ENCODE results near the gene CBY2.

Gene CBY2

DNA sequence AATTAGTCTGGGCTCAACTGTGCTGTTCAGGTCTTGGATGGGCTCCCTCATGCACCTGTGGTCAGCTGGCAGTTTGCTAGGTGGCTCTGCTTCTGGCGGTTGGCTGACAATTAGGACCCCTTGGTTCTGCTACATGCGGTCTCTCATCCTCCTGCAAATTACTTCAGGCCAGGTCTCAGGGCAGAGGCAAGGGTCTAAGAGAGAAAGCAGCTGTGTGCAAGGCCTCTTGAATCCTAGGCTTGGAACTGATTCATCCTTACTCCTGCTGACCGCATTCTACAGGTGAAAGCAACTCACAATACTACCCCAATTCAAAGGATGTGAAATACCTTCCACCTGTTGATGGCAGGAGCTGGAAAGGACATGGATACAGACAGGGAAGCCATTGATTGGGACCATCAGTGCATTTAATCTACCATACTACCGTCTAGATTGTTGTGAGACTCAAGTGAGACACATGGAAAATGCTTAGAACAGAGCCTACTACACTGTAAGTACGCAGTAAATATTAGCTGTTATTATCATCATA is 19.1 kb downstream of the CBY2 start:
- no peak overlapping the region for H3K4me3 ChIP-seq (ENCODE audit: low read depth, low read length)
- no peak for DNase-seq (ENCODE audit: low read depth)
- TF ChIP-seq, protein P1, sequence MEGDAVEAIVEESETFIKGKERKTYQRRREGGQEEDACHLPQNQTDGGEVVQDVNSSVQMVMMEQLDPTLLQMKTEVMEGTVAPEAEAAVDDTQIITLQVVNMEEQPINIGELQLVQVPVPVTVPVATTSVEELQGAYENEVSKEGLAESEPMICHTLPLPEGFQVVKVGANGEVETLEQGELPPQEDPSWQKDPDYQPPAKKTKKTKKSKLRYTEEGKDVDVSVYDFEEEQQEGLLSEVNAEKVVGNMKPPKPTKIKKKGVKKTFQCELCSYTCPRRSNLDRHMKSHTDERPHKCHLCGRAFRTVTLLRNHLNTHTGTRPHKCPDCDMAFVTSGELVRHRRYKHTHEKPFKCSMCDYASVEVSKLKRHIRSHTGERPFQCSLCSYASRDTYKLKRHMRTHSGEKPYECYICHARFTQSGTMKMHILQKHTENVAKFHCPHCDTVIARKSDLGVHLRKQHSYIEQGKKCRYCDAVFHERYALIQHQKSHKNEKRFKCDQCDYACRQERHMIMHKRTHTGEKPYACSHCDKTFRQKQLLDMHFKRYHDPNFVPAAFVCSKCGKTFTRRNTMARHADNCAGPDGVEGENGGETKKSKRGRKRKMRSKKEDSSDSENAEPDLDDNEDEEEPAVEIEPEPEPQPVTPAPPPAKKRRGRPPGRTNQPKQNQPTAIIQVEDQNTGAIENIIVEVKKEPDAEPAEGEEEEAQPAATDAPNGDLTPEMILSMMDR (conservative IDR thresholded peaks at IDR 0.05; ENCODE audit: low read depth, low read length): no peak

DNA sequence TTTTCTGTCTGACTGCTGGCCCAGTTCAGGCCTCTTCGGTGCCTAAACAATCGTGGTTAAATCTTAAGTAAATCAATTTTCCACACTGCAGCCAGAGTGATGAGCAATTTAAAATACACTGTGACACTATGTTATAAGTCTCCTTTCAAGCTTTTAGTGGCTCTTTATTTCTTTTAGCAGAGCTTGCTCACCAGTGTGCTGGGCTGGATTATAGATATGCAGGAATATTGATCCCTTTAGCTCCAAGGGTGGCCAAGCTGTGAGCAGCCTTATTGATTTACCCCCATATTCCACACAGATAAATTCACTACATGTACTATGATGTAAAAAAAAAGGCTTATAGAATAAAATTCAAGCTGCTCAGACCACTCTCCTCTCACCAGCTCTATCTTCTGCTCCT is 21.7 kb downstream of the CBY2 start:
- no peak overlapping the region for H3K4me3 ChIP-seq (ENCODE audit: low read depth, low read length)
- DNase-seq (ENCODE audit: low read depth): no peak
- TF ChIP-seq, protein P1 (conservative IDR thresholded peaks at IDR 0.05; ENCODE audit: low read depth, low read length): no peak

DNA sequence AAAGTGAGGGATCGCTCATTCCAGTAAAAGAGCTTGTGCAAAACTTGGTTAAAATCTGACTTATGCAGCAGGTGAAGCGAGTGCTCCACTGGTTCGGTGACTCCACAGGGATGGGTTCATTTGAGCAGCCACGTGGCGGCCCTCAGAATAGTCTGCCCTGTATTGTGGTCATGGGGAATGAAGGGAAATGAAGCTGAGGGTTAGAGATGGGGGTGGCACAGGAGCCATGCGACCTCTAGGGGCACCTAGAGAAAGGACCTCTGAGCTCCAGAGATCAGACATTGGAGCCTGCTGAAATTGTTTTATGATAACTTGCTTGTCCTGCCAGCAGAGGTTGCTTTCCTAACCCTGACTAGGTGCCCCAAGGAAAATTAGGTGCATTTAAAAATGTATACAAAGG is 26.6 kb downstream of the CBY2 start:
- H3K4me3 ChIP-seq (ENCODE audit: low read depth, low read length): no peak overlapping the region
- TF ChIP-seq, protein P1 (conservative IDR thresholded peaks at IDR 0.05; ENCODE audit: low read depth, low read length): no peak
- no peak for DNase-seq (ENCODE audit: low read depth)

DNA sequence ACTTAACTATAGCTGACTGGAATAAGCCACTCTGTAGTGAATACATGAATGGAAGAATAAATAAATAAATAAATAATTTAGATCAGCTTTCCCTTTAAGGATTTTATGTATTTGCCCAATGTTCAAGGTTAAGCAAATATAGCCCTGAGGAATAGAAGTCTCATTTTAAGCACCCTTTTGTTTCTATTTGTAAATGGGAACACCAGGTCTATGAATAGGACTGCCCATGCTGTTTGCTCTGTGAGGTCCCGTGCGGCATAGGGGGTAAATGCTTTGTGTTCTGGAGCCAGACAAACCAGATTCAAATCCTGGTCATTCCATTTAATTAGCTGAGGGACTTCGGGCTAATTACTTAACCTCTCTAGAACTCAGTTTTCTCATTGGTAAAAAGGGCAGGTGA is 29.3 kb downstream of the CBY2 start:
- TF ChIP-seq, protein P1 (conservative IDR thresholded peaks at IDR 0.05; ENCODE audit: low read depth, low read length): no peak
- no peak overlapping the region for H3K4me3 ChIP-seq (ENCODE audit: low read depth, low read length)
- DNase-seq (ENCODE audit: low read depth): no peak

DNA sequence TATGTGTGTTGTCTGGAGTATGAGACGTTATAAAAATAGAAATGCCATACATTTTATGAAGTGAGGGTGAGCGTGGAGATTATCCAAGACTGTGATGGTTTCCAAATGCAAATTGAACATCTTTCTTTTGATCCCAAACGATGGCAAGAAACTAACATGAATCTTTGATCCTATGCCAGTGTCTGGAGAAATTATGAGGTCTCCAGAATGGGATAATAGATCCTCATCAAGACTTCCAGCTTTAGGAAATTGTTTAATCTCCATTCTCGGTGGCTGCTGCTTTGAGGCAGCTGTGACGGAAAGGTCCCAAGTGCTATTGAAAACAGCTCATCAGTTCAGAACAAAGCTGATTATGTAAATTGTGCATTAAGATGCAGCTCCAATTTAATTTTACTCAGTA is 30.8 kb downstream of the CBY2 start:
- H3K4me3 ChIP-seq (ENCODE audit: low read depth, low read length): no peak overlapping the region
- DNase-seq (ENCODE audit: low read depth): no peak
- TF ChIP-seq, protein P1 (conservative IDR thresholded peaks at IDR 0.05; ENCODE audit: low read depth, low read length): no peak

DNA sequence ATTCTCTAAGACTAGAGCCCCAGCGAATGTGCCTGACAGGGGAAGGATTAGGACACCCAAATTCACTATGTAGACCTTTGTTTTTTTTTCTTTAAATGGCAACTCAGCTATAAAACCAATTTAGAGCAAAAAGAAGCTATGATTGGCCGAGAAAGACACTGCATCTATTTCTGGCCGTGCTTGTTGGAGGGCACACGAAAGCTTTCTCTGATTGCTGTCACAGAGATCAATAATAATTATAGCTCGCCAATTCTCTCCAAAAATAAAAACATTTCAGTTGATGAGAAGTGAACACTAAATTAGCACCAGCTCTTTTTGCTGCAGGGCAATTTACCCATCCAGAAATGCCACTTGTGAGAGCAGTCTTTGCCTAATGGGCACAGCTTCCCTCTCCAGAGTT is 31.2 kb downstream of the CBY2 start:
- no peak for DNase-seq (ENCODE audit: low read depth)
- TF ChIP-seq, protein P1 (conservative IDR thresholded peaks at IDR 0.05; ENCODE audit: low read depth, low read length): no peak

DNA sequence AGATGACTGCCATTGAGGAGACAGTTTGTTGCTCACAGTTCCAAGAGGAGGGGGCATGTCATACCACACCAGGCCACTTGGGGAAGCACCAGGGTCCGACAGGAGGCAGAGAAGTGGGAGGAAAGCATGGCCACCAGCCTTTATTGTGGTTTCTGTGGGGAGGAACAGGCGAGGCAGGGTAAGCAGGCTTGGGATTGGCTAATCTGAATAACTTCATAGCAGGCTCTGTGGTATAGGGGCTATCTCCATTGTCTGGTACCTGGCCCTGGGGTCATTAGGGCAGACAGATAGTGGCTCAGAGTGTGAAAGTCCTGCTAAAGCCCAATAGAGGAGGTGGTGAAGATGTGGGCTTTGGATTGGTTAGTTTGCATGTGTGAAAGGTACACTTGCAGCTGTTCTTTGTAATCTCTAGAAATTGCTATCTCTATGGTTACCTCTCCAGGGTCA is 35.5 kb downstream of the CBY2 start:
- DNase-seq (ENCODE audit: low read depth): no peak
- TF ChIP-seq, protein P1 (conservative IDR thresholded peaks at IDR 0.05; ENCODE audit: low read depth, low read length): peak; percentile 6

More for the DNA sequence above, 31.2 kb downstream of the CBY2 start:
- no peak overlapping the region for H3K4me3 ChIP-seq (ENCODE audit: low read depth, low read length)

More for the DNA sequence above, 35.5 kb downstream of the CBY2 start:
- H3K4me3 ChIP-seq (ENCODE audit: low read depth, low read length): no peak overlapping the region
